Measurements from ENCODE around the gene NUAK1.

NUAK1 gene

GRCh38 chr12:106138633-106139421 is at the start of gene NUAK1:
Gene NUAK1 (minus strand): TSS chr12:106138954. CDS start chr12:106138653, 301 bp downstream.
- peak; percentile 2 for DNase-seq

- no peak for DNase-seq
These were observed 49.5 kb upstream of the NUAK1 start for GRCh38 chr12:106188256-106188655.

- no peak for DNase-seq
These were observed 49.1 kb upstream of the NUAK1 start for GRCh38 chr12:106187842-106188241.

- DNase-seq, result no peak
These were observed 48.5 kb upstream of the NUAK1 start for GRCh38 chr12:106187155-106187789.

GRCh38 chr12:106183735-106184134 is 45.0 kb upstream of the NUAK1 start:
- DNase-seq, result no peak

- no peak for DNase-seq
These were observed 42.8 kb upstream of the NUAK1 start for GRCh38 chr12:106181401-106182114.

- DNase-seq, result no peak
These were observed 40.3 kb upstream of the NUAK1 start for GRCh38 chr12:106179086-106179485.

- DNase-seq, result no peak
These were observed 39.8 kb upstream of the NUAK1 start for GRCh38 chr12:106178562-106178961.

- no peak for DNase-seq
These were observed 37.8 kb upstream of the NUAK1 start for GRCh38 chr12:106176560-106176959.

- no peak for DNase-seq
These were observed 36.1 kb upstream of the NUAK1 start for GRCh38 chr12:106174876-106175275.

- DNase-seq, result no peak
These were observed 34.7 kb upstream of the NUAK1 start for GRCh38 chr12:106173442-106173841.

- DNase-seq, result no peak
These were observed 32.5 kb upstream of the NUAK1 start for GRCh38 chr12:106171117-106171750.

GRCh38 chr12:106170285-106170684 is 31.5 kb upstream of the NUAK1 start:
- no peak for DNase-seq

- no peak for DNase-seq
These were observed 25.0 kb upstream of the NUAK1 start for GRCh38 chr12:106163712-106164111.

- DNase-seq, result no peak
These were observed 22.7 kb upstream of the NUAK1 start for GRCh38 chr12:106161491-106161890.

- DNase-seq, result no peak
These were observed 22.2 kb upstream of the NUAK1 start for GRCh38 chr12:106160915-106161314.

- DNase-seq, result no peak
These were observed 19.0 kb upstream of the NUAK1 start for GRCh38 chr12:106157802-106158201.

- DNase-seq, result no peak
These were observed 16.1 kb upstream of the NUAK1 start for GRCh38 chr12:106154751-106155273.

GRCh38 chr12:106152334-106152733 is 13.6 kb upstream of the NUAK1 start:
- DNase-seq, result no peak

- no peak for DNase-seq
These were observed 11.8 kb upstream of the NUAK1 start for GRCh38 chr12:106150555-106150954.

GRCh38 chr12:106149096-106149784 is 10.5 kb upstream of the NUAK1 start:
- no peak for DNase-seq

GRCh38 chr12:106147956-106148355 is 9.2 kb upstream of the NUAK1 start:
- no peak for DNase-seq

Measured in CD4-positive, alpha-beta T cell treated with Interleukin-21 for 1 hour (primary cell).